C4-2B (cell line): ENCODE results near the gene ASNSD1.

Source experiments
- ZFX ChIP-seq: fragments of 450-650 bp; IDR thresholded peaks from 2 replicates; pipeline ENCODE4 v1.6.1; 2017
- TF ChIP-seq, protein P1 (sequence below): fragments of 450-650 bp; conservative IDR thresholded peaks from 2 replicates; pipeline ENCODE4 v1.5.1; 2017; ENCODE audit warnings: mild to moderate bottlenecking

DNA sequence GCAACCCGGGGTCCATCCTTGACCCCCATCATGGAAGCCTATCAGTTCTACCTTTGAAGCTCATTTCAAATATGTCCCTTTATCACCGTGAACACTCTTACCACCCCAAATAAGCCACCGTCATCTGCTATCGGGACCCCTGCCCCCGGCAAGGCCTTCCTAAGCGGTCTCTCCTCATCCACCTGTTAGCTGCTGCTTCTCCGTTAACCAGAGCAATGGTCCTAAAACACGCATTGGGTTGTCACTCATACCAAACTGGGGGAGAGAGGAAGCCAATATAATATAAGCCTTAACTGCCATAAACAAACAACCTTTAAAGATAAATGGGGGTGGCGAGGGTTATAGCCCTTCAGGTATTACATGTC is 680 bp downstream of the ASNSD1 start:
- TF ChIP-seq, protein P1, sequence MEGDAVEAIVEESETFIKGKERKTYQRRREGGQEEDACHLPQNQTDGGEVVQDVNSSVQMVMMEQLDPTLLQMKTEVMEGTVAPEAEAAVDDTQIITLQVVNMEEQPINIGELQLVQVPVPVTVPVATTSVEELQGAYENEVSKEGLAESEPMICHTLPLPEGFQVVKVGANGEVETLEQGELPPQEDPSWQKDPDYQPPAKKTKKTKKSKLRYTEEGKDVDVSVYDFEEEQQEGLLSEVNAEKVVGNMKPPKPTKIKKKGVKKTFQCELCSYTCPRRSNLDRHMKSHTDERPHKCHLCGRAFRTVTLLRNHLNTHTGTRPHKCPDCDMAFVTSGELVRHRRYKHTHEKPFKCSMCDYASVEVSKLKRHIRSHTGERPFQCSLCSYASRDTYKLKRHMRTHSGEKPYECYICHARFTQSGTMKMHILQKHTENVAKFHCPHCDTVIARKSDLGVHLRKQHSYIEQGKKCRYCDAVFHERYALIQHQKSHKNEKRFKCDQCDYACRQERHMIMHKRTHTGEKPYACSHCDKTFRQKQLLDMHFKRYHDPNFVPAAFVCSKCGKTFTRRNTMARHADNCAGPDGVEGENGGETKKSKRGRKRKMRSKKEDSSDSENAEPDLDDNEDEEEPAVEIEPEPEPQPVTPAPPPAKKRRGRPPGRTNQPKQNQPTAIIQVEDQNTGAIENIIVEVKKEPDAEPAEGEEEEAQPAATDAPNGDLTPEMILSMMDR: no peak
- no peak for TF ChIP-seq ZFX
